T-cell (primary cell): Measurements from ENCODE around the gene GTF3C5. TPM values are rescaled to one million over a fixed set of nuclear protein-coding genes. Genes with fewer than 3 reads are reported as not detected.

Source experiments
- ATAC-seq, 4 experiments: fragments of 200-7000 bp in 3 of 4; fragments of 150-1000 bp in 1 of 4; cut with Tn5 transposase; replicated peaks in 1 of 4; 1 replicate in 3 of 4; 2 replicates in 1 of 4; pipeline ENCODE4 v1.10.0; 2021; ENCODE audit warnings: moderate library complexity in 3 of 4, mild to moderate bottlenecking in 2 of 4, moderate number of reproducible peaks in 1 of 4
- CTCF ChIA-PET, 2 donors: fragments of 300-600 bp; sonication (Branson Sonifier 250); formaldehyde crosslinking; loops; one replicate each; lab custom pipeline; 2022; ENCODE audit warnings: antibody characterized with exemption in 2 of 2; lab: Charles Lee
- POLR2A ChIA-PET, 2 donors: fragments of 300-600 bp; sonication (Branson Sonifier 250); formaldehyde crosslinking; loops; one replicate each; lab custom pipeline; 2022; ENCODE audit warnings: antibody characterized with exemption in 2 of 2; lab: Charles Lee
- DNase-seq, 35 experiments: peaks; one replicate each; pipeline versions ENCODE4 v3.0.0 to v3.0.0-alpha.2; 2013 to 2023
- H3K27ac ChIP-seq: one replicate; pipeline ENCODE4 v1.5.1; 2013; ENCODE audit warnings: low read length
- H3K27me3 ChIP-seq, 2 experiments: replicated peaks in 1 of 2; 1 replicate in 1 of 2; 2 replicates in 1 of 2; pipeline versions ENCODE4 v1.6.1 to v1.7.0; 2013; ENCODE audit warnings: low read length in 1 of 2, mixed read lengths in 1 of 2; ENCODE audit not compliant: control insufficient read depth in 2 of 2, insufficient read depth in 2 of 2; ENCODE audit errors: extremely low read depth in 1 of 2
- H3K36me3 ChIP-seq, 2 donors: 1 replicate in 1 of 2; 2 replicates in 1 of 2; pipeline versions ENCODE4 v1.6.1 to v1.7.0; 2013; ENCODE audit warnings: low read length in 1 of 2; ENCODE audit not compliant: control insufficient read depth in 2 of 2, insufficient read depth in 1 of 2; ENCODE audit errors: extremely low read depth in 1 of 2
- H3K4me1 ChIP-seq, 2 experiments: 1 replicate in 1 of 2; 2 replicates in 1 of 2; pipeline versions ENCODE4 v1.6.1 to v1.7.0; 2013; ENCODE audit warnings: low read length in 2 of 2, mixed read lengths in 1 of 2; ENCODE audit not compliant: insufficient read depth in 2 of 2, control insufficient read depth in 1 of 2; ENCODE audit errors: extremely low read depth in 1 of 2
- H3K4me3 ChIP-seq, 2 donors: 1 replicate in 1 of 2; 2 replicates in 1 of 2; pipeline versions ENCODE4 v1.5.1 to v1.7.0; 2013; ENCODE audit warnings: mild to moderate bottlenecking in 2 of 2, low read length in 1 of 2, moderate library complexity in 1 of 2; ENCODE audit not compliant: control insufficient read depth in 1 of 2; ENCODE audit errors: extremely low read depth in 1 of 2
- H3K9me3 ChIP-seq: 2 replicates; pipeline ENCODE4 v1.7.0; 2013
- H3K27ac Mint-ChIP-seq, 2 donors: one replicate each; pipeline ENCODE4 v1.8.0; 2020 to 2021; ENCODE audit warnings: mild to moderate bottlenecking in 2 of 2, mixed read lengths in 2 of 2
- H3K27me3 Mint-ChIP-seq, 2 donors: one replicate each; pipeline ENCODE4 v1.8.0; 2021 to 2022; ENCODE audit warnings: mixed read lengths in 2 of 2
- H3K36me3 Mint-ChIP-seq: one replicate; pipeline ENCODE4 v1.8.0; 2021; ENCODE audit warnings: mixed read lengths
- H3K4me1 Mint-ChIP-seq, 3 donors: one replicate each; pipeline ENCODE4 v1.8.0; 2020 to 2022; ENCODE audit warnings: mixed read lengths in 3 of 3, mild to moderate bottlenecking in 1 of 3
- H3K4me3 Mint-ChIP-seq, 3 donors: one replicate each; pipeline ENCODE4 v1.8.0; 2020 to 2022; ENCODE audit warnings: mild to moderate bottlenecking in 3 of 3, mixed read lengths in 3 of 3, moderate library complexity in 3 of 3
- H3K9me3 Mint-ChIP-seq, 3 donors: one replicate each; pipeline ENCODE4 v1.8.0; 2020 to 2022; ENCODE audit warnings: mixed read lengths in 3 of 3
- WGBS: methylation state at CpG from one replicate; pipeline ENCODE4 v1.1.5; 2013; ENCODE audit warnings: missing lambda C conversion rate; ENCODE audit not compliant: insufficient coverage; 5-methylcytosine and 5-hydroxymethylcytosine counted together
- total RNA-seq, 35 experiments: library from RNA in 6 of 35; stranded (reverse) in 6 of 35; fragments of 120-200 nt in 1 of 35; gene quantifications; one replicate each; pipeline versions ENCODE4 v1.2.1 to v1.2.4 and lab custom pipeline; 2013 to 2026

Gene GTF3C5
- total RNA-seq, 5 donors from 2014 or later (not counting 1 experiment from before 2014, with no cell fraction given) = 46.6 to 91.2 (median 80.0) TPM

GRCh38 chr9:133105461-133105770 lies 74.6 kb downstream of the GTF3C5 start:
- Histone ChIP-seq H3K27ac (no peak overlapping the region), H3K4me1 (peaks cover 0 to 8% of the 10 kb centered on the region in 2 experiments), H3K9me3 (no peaks in the 10 kb centered on the region), H3K36me3 (peaks cover 32 to 95% of the 10 kb centered on the region in 2 donors), H3K27me3 (no peaks in the 10 kb centered on the region), H3K4me3 (no peak overlapping the region)
- POLR2A ChIA-PET = no interaction called here
- ATAC-seq (no peak), DNase-seq (no peak)
- CTCF ChIA-PET = no interaction called here
- no peaks in the 10 kb centered on the region for H3K27me3 Mint-ChIP-seq
- H3K4me1 Mint-ChIP-seq = peaks cover 0 to 2% (median 0%) of the 10 kb centered on the region in 3 donors
- no peaks in the 10 kb centered on the region for H3K9me3 Mint-ChIP-seq
- no peak overlapping the region for H3K27ac Mint-ChIP-seq
- H3K4me3 Mint-ChIP-seq = no peak overlapping the region
- H3K36me3 Mint-ChIP-seq = peaks cover 43% of the 10 kb centered on the region
- no CpG with 5 or more reads among the region's 7 CpGs for WGBS

- Histone ChIP-seq H3K4me3 (no peak overlapping the region), H3K27me3 (no peaks in the 10 kb centered on the region), H3K9me3 (no peaks in the 10 kb centered on the region), H3K36me3 (peaks cover 23 to 93% of the 10 kb centered on the region in 2 donors), H3K27ac (no peak overlapping the region), H3K4me1 (peaks cover 0 to 8% of the 10 kb centered on the region in 2 experiments)
- Mint-ChIP-seq H3K36me3 (peaks cover 35% of the 10 kb centered on the region), H3K9me3 (no peaks in the 10 kb centered on the region), H3K4me1 (peaks cover 0 to 2% (median 0%) of the 10 kb centered on the region in 3 donors), H3K27me3 (no peaks in the 10 kb centered on the region), H3K4me3 (no peak overlapping the region), H3K27ac (no peak overlapping the region)
- DNase-seq = peak in 1 of 35 experiments; percentile 0
- POLR2A ChIA-PET = no interaction called here
- ATAC-seq = no peak
- CTCF ChIA-PET = interaction anchor here in 1 of 2 donors (0.9 to 1.1 kb wide), 2 partner anchors 39 to 41 kb away, joined by 3 to 5 read pairs; no protein-coding TSS in a partner anchor
- WGBS = 85% methylated on average over 13 of the region's 17 CpGs
Observed at GRCh38 chr9:133106511-133107244, 75.9 kb downstream of the GTF3C5 start.

- DNase-seq = no peak
- POLR2A ChIA-PET = no interaction called here
- no peaks in the 10 kb centered on the region for H3K9me3 ChIP-seq
Observed at GRCh38 chr9:133107245-133107722, 76.5 kb downstream of the GTF3C5 start.

More at GRCh38 chr9:133107245-133107722, 76.5 kb downstream of the GTF3C5 start:
- H3K9me3 Mint-ChIP-seq = no peaks in the 10 kb centered on the region
- CTCF ChIA-PET = interaction anchor here (1.1 to 1.6 kb wide), 2 partner anchors 37 to 38 kb away, joined by 5 to 7 read pairs; no protein-coding TSS in a partner anchor
- Histone ChIP-seq H3K27me3 (no peaks in the 10 kb centered on the region), H3K27ac (no peak overlapping the region), H3K4me3 (no peak overlapping the region), H3K36me3 (peaks cover 26 to 93% of the 10 kb centered on the region in 2 donors), H3K4me1 (peaks cover 0 to 12% of the 10 kb centered on the region in 2 experiments)
- H3K27me3 Mint-ChIP-seq = no peaks in the 10 kb centered on the region
- no peak overlapping the region for H3K4me3 Mint-ChIP-seq
- 84% methylated on average over 7 of the region's 13 CpGs for WGBS
- peaks cover 34% of the 10 kb centered on the region for H3K36me3 Mint-ChIP-seq
- H3K27ac Mint-ChIP-seq = no peak overlapping the region
- H3K4me1 Mint-ChIP-seq = peaks cover 2 to 3% (median 2%) of the 10 kb centered on the region in 3 donors
- no peak for ATAC-seq

Other genes with a start within 250 kb of the GTF3C5 start
- gene AK8, start 152.7 kb upstream of the GTF3C5 start, total RNA-seq = not detected
- gene SPACA9, start 152.1 kb upstream of the GTF3C5 start, total RNA-seq = 1 to 10 TPM; 1.2 to 2.5 (median 2.0) TPM
- gene TSC1, start 86.4 kb upstream of the GTF3C5 start, total RNA-seq = 10 to 100 TPM; 56.4 to 70.4 (median 59.8) TPM
- under 1 TPM in 4 of 5 donors, not detected in 1; 0.18 to 0.67 (median 0.37) TPM for gene GFI1B, start 52.3 kb upstream of the GTF3C5 start, total RNA-seq
- gene CEL, start 31.0 kb downstream of the GTF3C5 start, total RNA-seq = 1 to 10 TPM in 3 of 5 donors, under 1 TPM in 2; 0.28 to 9.0 (median 7.9) TPM
- gene RALGDS, start 90.2 kb downstream of the GTF3C5 start, total RNA-seq = 100 to 1,000 TPM in 4 of 5 donors, 10 to 100 TPM in 1; 81.0 to 161 (median 137) TPM
- gene GBGT1, start 132.9 kb downstream of the GTF3C5 start, total RNA-seq = 10 to 100 TPM in 2 of 5 donors, 1 to 10 TPM in 3; 1.3 to 13.3 (median 7.9) TPM
- not detected for gene OBP2B, start 178.3 kb downstream of the GTF3C5 start, total RNA-seq
- gene ABO, start 244.2 kb downstream of the GTF3C5 start, total RNA-seq = 1 to 10 TPM in 1 of 5 donors, under 1 TPM in 3, not detected in 1; 0.06 to 1.8 (median 0.37) TPM